SU-DHL-6 (cell line): Measurements from ENCODE around the gene CAMSAP1.

ENCODE experiments used
- CTCF ChIP-seq: fragments of 200-600 bp; sonication (generic); IDR thresholded peaks from one replicate; pipeline ENCODE4 v1.5.1; 2017; ENCODE audit warnings: antibody characterized with exemption, mild to moderate bottlenecking, low read length, moderate library complexity; ENCODE audit not compliant: insufficient read depth, poor library complexity, severe bottlenecking
- EZH2phosphoT487 ChIP-seq: fragments of 200-600 bp; sonication (generic), shearing (Covaris generic); conservative IDR thresholded peaks from 2 replicates; pipeline ENCODE4 v1.6.1; 2018; ENCODE audit warnings: mild to moderate bottlenecking, antibody characterized with exemption, low read length, moderate library complexity, mixed read lengths

DNA sequence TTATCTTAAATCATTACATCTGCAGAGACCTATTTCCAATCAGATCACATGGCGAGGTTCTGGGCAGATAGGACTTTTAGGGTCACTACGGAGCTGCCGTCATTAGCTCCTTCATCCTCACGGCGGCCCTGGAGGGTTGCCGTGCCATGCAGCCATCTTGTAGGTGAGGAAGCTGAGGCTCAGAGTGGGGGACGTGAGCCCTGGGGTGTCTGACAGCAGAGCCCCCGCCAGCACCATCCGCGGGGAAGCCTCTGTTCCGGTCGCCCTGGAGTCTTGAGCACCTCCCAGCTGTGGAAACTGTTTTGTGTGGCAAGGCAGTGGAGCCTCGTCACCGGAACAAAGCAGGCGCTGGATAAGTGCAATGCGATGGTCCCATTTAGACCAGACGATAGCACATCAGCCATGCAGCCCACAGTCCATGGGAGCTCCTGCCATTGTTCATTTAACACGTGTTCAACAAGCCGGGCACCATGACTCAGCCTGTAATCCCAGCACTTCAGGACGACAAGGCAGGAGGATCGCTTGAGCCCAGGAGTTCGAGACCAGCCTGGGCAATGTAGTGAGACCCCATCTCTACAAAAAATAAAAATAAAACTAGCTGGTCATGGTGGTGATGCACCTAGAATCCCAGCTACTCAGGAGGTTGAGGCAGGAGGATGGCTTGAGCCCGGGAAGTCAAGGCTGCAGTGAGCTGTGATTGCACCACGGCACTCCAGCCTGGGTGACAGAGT is 143.5 kb downstream of the CAMSAP1 start:
- no peak for TF ChIP-seq CTCF
- TF ChIP-seq EZH2phosphoT487: no peak
